ENCODE data around the gene PLEKHA7. TPM values are rescaled to one million over a fixed set of nuclear protein-coding genes. Genes with fewer than 3 reads are reported as not detected.

PLEKHA7 gene
- total and polyA plus RNA-seq, 2 of the 13 experiments (the other 11 are each of a cell fraction or from before 2014, with no cell fraction given) = 17.5 to 18.7 TPM

DNA sequence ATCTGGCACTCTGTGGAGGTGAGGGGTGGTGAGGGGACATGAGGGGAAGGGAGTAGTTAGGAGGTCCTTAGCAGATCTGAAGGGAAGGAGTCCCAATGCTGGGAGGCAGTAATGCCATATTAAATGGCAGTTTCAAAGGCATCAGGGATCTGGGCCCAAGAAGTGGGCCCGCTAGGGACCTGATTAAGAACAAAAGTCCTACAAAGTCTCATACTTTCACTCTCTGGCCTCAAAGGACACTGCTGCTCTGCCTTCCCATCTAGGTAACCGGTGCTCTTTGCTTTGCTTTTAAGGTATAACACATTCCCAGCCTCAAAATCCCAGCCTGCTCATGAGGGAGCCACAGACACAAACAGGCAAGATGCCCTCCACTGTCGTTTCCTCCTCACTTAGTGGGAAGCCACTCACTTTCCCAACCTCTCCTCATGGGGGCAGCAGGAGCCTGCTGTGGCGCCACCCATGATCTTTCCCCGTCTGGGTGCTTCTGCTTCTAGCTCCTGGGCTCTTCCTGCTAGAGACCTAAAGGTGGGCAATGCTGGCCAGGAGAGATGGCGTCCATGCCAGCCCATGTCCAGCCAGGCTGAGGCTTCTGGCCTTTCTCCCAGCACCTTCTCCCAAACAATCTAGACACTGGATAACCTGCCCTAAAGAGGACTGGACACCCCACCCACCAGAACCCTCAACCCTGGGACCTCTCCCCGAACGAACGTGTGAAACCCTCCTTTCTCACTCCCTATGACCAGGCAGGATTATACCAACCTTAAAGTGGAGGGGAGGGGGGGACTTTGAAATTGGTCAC is 68.3 kb downstream of the PLEKHA7 start (continued):
- no peak for TF ChIP-seq GLI4 (CRISPR knock-in tag; IDR thresholded peaks at IDR 0.05; ENCODE audit: borderline replicate concordance)
- peak; percentile 94 for TF ChIP-seq SMC3 (IDR thresholded peaks at IDR 0.05; ENCODE audit: low read length)
- TF ChIP-seq, protein P1, sequence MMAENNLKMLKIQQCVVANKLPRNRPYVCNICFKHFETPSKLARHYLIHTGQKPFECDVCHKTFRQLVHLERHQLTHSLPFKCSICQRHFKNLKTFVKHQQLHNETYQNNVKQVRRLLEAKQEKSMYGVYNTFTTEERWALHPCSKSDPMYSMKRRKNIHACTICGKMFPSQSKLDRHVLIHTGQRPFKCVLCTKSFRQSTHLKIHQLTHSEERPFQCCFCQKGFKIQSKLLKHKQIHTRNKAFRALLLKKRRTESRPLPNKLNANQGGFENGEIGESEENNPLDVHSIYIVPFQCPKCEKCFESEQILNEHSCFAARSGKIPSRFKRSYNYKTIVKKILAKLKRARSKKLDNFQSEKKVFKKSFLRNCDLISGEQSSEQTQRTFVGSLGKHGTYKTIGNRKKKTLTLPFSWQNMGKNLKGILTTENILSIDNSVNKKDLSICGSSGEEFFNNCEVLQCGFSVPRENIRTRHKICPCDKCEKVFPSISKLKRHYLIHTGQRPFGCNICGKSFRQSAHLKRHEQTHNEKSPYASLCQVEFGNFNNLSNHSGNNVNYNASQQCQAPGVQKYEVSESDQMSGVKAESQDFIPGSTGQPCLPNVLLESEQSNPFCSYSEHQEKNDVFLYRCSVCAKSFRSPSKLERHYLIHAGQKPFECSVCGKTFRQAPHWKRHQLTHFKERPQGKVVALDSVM (CRISPR knock-in tag; IDR thresholded peaks at IDR 0.05) = no peak
- TF ChIP-seq, protein P2, sequence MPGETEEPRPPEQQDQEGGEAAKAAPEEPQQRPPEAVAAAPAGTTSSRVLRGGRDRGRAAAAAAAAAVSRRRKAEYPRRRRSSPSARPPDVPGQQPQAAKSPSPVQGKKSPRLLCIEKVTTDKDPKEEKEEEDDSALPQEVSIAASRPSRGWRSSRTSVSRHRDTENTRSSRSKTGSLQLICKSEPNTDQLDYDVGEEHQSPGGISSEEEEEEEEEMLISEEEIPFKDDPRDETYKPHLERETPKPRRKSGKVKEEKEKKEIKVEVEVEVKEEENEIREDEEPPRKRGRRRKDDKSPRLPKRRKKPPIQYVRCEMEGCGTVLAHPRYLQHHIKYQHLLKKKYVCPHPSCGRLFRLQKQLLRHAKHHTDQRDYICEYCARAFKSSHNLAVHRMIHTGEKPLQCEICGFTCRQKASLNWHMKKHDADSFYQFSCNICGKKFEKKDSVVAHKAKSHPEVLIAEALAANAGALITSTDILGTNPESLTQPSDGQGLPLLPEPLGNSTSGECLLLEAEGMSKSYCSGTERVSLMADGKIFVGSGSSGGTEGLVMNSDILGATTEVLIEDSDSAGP (CRISPR knock-in tag; IDR thresholded peaks at IDR 0.05; ENCODE audit: borderline replicate concordance) = peak; percentile 46; the same call in 1 of the 2 replicates
- TF ChIP-seq ZNF180 (CRISPR knock-in tag; IDR thresholded peaks at IDR 0.05; ENCODE audit: borderline replicate concordance, low read depth) = no peak
- 0 out of 2 replicates have a peak, but pooled peaks have one; percentile 17 for TF ChIP-seq ZZZ3 (CRISPR knock-in tag; IDR thresholded peaks at IDR 0.05; ENCODE audit: borderline replicate concordance)
- TF ChIP-seq, protein P3, sequence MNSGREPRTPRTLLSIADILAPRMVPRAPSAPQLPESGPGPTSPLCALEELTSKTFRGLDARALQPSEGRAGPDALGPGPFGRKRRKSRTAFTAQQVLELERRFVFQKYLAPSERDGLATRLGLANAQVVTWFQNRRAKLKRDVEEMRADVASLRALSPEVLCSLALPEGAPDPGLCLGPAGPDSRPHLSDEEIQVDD (CRISPR knock-in tag; IDR thresholded peaks at IDR 0.05; ENCODE audit: borderline replicate concordance) = no peak
- TF ChIP-seq MEIS1 (CRISPR knock-in tag; IDR thresholded peaks at IDR 0.05; ENCODE audit: borderline replicate concordance) = 0 out of 2 replicates have a peak, but pooled peaks have one; percentile 40
- TF ChIP-seq, protein P4, sequence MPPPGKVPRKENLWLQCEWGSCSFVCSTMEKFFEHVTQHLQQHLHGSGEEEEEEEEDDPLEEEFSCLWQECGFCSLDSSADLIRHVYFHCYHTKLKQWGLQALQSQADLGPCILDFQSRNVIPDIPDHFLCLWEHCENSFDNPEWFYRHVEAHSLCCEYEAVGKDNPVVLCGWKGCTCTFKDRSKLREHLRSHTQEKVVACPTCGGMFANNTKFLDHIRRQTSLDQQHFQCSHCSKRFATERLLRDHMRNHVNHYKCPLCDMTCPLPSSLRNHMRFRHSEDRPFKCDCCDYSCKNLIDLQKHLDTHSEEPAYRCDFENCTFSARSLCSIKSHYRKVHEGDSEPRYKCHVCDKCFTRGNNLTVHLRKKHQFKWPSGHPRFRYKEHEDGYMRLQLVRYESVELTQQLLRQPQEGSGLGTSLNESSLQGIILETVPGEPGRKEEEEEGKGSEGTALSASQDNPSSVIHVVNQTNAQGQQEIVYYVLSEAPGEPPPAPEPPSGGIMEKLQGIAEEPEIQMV (CRISPR knock-in tag; IDR thresholded peaks at IDR 0.05; ENCODE audit: low read depth) = peak; percentile 55; the same call in 1 of the 2 replicates
- peak; percentile 44; the same call in 1 of the 2 replicates for TF ChIP-seq ZFX (CRISPR knock-in tag; IDR thresholded peaks at IDR 0.05; ENCODE audit: low read depth)
- 0 out of 2 replicates have a peak, but pooled peaks have one; percentile 28 for TF ChIP-seq KMT2A (CRISPR knock-in tag; IDR thresholded peaks at IDR 0.05)
- peak; percentile 44; the same call in 1 of the 2 replicates for TF ChIP-seq GATAD2A (CRISPR knock-in tag; IDR thresholded peaks at IDR 0.05)
- TF ChIP-seq, protein P5, sequence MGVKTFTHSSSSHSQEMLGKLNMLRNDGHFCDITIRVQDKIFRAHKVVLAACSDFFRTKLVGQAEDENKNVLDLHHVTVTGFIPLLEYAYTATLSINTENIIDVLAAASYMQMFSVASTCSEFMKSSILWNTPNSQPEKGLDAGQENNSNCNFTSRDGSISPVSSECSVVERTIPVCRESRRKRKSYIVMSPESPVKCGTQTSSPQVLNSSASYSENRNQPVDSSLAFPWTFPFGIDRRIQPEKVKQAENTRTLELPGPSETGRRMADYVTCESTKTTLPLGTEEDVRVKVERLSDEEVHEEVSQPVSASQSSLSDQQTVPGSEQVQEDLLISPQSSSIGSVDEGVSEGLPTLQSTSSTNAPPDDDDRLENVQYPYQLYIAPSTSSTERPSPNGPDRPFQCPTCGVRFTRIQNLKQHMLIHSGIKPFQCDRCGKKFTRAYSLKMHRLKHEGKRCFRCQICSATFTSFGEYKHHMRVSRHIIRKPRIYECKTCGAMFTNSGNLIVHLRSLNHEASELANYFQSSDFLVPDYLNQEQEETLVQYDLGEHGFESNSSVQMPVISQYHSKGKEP (CRISPR knock-in tag; IDR thresholded peaks at IDR 0.05) = no peak
- peak; percentile 48 for TF ChIP-seq FOSL2 (CRISPR knock-in tag; IDR thresholded peaks at IDR 0.05)
- 0 out of 2 replicates have a peak, but pooled peaks have one; percentile 29 for TF ChIP-seq SP4 (CRISPR knock-in tag; IDR thresholded peaks at IDR 0.05)
- peak; percentile 41; the same call in 1 of the 2 replicates for TF ChIP-seq ELF1 (CRISPR knock-in tag; IDR thresholded peaks at IDR 0.05)
